Measurements from ENCODE around the gene PKNOX2.

PKNOX2 gene

GRCh38 chr11:125281831-125282595 is 117.5 kb downstream of the PKNOX2 start:
- peaks cover 1% of the 10 kb centered on the region for H3K4me1 ChIP-seq (ENCODE audit: insufficient read depth, low read length)
- no peaks in the 10 kb centered on the region for H3K36me3 ChIP-seq (ENCODE audit: insufficient read depth, low read length)
- no peak overlapping the region for H3K4me3 ChIP-seq (ENCODE audit: low read depth in 1 of 2, low read length in 2 of 2)
- H3K27ac ChIP-seq (ENCODE audit: low read depth, low read length): no peak overlapping the region
- no peak overlapping the region for H3K9ac ChIP-seq (ENCODE audit: low read length)
- no peaks in the 10 kb centered on the region for H3K27me3 ChIP-seq (ENCODE audit: control insufficient read depth in 1 of 2, insufficient read depth in 2 of 2, low read length in 2 of 2)
- H3K9me3 ChIP-seq (ENCODE audit: low read length): no peaks in the 10 kb centered on the region

GRCh38 chr11:125282596-125282914 is 118.0 kb downstream of the PKNOX2 start:
- no peak overlapping the region for H3K27ac ChIP-seq (ENCODE audit: low read depth, low read length)
- H3K27me3 ChIP-seq (ENCODE audit: control insufficient read depth in 1 of 2, insufficient read depth in 2 of 2, low read length in 2 of 2): no peaks in the 10 kb centered on the region
- no peaks in the 10 kb centered on the region for H3K9me3 ChIP-seq (ENCODE audit: low read length)
- no peak overlapping the region for H3K9ac ChIP-seq (ENCODE audit: low read length)
- no peaks in the 10 kb centered on the region for H3K36me3 ChIP-seq (ENCODE audit: insufficient read depth, low read length)
- H3K4me1 ChIP-seq (ENCODE audit: insufficient read depth, low read length): peaks cover 5% of the 10 kb centered on the region
- no peak overlapping the region for H3K4me3 ChIP-seq (ENCODE audit: low read depth in 1 of 2, low read length in 2 of 2)

GRCh38 chr11:125284245-125284850 is 119.8 kb downstream of the PKNOX2 start:
- Histone ChIP-seq H3K27ac (ENCODE audit: low read depth, low read length) (no peak overlapping the region), H3K36me3 (ENCODE audit: insufficient read depth, low read length) (no peaks in the 10 kb centered on the region), H3K9ac (ENCODE audit: low read length) (no peak overlapping the region), H3K27me3 (ENCODE audit: control insufficient read depth in 1 of 2, insufficient read depth in 2 of 2, low read length in 2 of 2) (no peaks in the 10 kb centered on the region), H3K4me1 (ENCODE audit: insufficient read depth, low read length) (peaks cover 5% of the 10 kb centered on the region), H3K4me3 (ENCODE audit: low read depth in 1 of 2, low read length in 2 of 2) (no peak overlapping the region), H3K9me3 (ENCODE audit: low read length) (no peaks in the 10 kb centered on the region)

- no peak overlapping the region for H3K4me3 ChIP-seq (ENCODE audit: low read depth in 1 of 2, low read length in 2 of 2)
- H3K9me3 ChIP-seq (ENCODE audit: low read length): no peaks in the 10 kb centered on the region
- no peaks in the 10 kb centered on the region for H3K36me3 ChIP-seq (ENCODE audit: insufficient read depth, low read length)
- H3K27me3 ChIP-seq (ENCODE audit: control insufficient read depth in 1 of 2, insufficient read depth in 2 of 2, low read length in 2 of 2): no peaks in the 10 kb centered on the region
- H3K9ac ChIP-seq (ENCODE audit: low read length): no peak overlapping the region
- H3K27ac ChIP-seq (ENCODE audit: low read depth, low read length): no peak overlapping the region
- H3K4me1 ChIP-seq (ENCODE audit: insufficient read depth, low read length): peaks cover 5% of the 10 kb centered on the region
These were observed 121.3 kb downstream of the PKNOX2 start for GRCh38 chr11:125285844-125286243.

GRCh38 chr11:125286486-125286885 is 121.9 kb downstream of the PKNOX2 start:
- Histone ChIP-seq H3K4me1 (ENCODE audit: insufficient read depth, low read length) (peaks cover 5% of the 10 kb centered on the region), H3K9ac (ENCODE audit: low read length) (no peak overlapping the region), H3K4me3 (ENCODE audit: low read depth in 1 of 2, low read length in 2 of 2) (no peak overlapping the region), H3K36me3 (ENCODE audit: insufficient read depth, low read length) (no peaks in the 10 kb centered on the region), H3K27me3 (ENCODE audit: control insufficient read depth in 1 of 2, insufficient read depth in 2 of 2, low read length in 2 of 2) (no peaks in the 10 kb centered on the region), H3K9me3 (ENCODE audit: low read length) (no peaks in the 10 kb centered on the region), H3K27ac (ENCODE audit: low read depth, low read length) (no peak overlapping the region)

GRCh38 chr11:125287491-125288210 is 123.1 kb downstream of the PKNOX2 start:
- Histone ChIP-seq H3K27ac (ENCODE audit: low read depth, low read length) (no peak overlapping the region), H3K9me3 (ENCODE audit: low read length) (no peaks in the 10 kb centered on the region), H3K4me3 (ENCODE audit: low read depth in 1 of 2, low read length in 2 of 2) (no peak overlapping the region), H3K36me3 (ENCODE audit: insufficient read depth, low read length) (no peaks in the 10 kb centered on the region), H3K4me1 (ENCODE audit: insufficient read depth, low read length) (peaks cover 5% of the 10 kb centered on the region), H3K27me3 (ENCODE audit: control insufficient read depth in 1 of 2, insufficient read depth in 2 of 2, low read length in 2 of 2) (no peaks in the 10 kb centered on the region), H3K9ac (ENCODE audit: low read length) (no peak overlapping the region)

GRCh38 chr11:125289419-125290098 is 125.0 kb downstream of the PKNOX2 start:
- Histone ChIP-seq H3K27me3 (ENCODE audit: control insufficient read depth in 1 of 2, insufficient read depth in 2 of 2, low read length in 2 of 2) (no peaks in the 10 kb centered on the region), H3K4me3 (ENCODE audit: low read depth in 1 of 2, low read length in 2 of 2) (no peak overlapping the region), H3K9ac (ENCODE audit: low read length) (no peak overlapping the region), H3K27ac (ENCODE audit: low read depth, low read length) (no peak overlapping the region), H3K9me3 (ENCODE audit: low read length) (no peaks in the 10 kb centered on the region), H3K36me3 (ENCODE audit: insufficient read depth, low read length) (no peaks in the 10 kb centered on the region), H3K4me1 (ENCODE audit: insufficient read depth, low read length) (peaks cover 5% of the 10 kb centered on the region)

- H3K27ac ChIP-seq (ENCODE audit: low read depth, low read length): no peak overlapping the region
These were observed 125.7 kb downstream of the PKNOX2 start for GRCh38 chr11:125290263-125290662.

GRCh38 chr11:125292100-125292499 is 127.5 kb downstream of the PKNOX2 start:
- H3K36me3 ChIP-seq (ENCODE audit: insufficient read depth, low read length): no peaks in the 10 kb centered on the region
- no peak overlapping the region for H3K9ac ChIP-seq (ENCODE audit: low read length)
- no peak overlapping the region for H3K4me3 ChIP-seq (ENCODE audit: low read depth in 1 of 2, low read length in 2 of 2)
- no peaks in the 10 kb centered on the region for H3K27me3 ChIP-seq (ENCODE audit: control insufficient read depth in 1 of 2, insufficient read depth in 2 of 2, low read length in 2 of 2)
- H3K9me3 ChIP-seq (ENCODE audit: low read length): no peaks in the 10 kb centered on the region
- H3K4me1 ChIP-seq (ENCODE audit: insufficient read depth, low read length): peaks cover 3% of the 10 kb centered on the region
- no peak overlapping the region for H3K27ac ChIP-seq (ENCODE audit: low read depth, low read length)

More at GRCh38 chr11:125290263-125290662, 125.7 kb downstream of the PKNOX2 start:
- no peak overlapping the region for H3K9ac ChIP-seq (ENCODE audit: low read length)
- H3K4me1 ChIP-seq (ENCODE audit: insufficient read depth, low read length): peaks cover 5% of the 10 kb centered on the region
- H3K4me3 ChIP-seq (ENCODE audit: low read depth in 1 of 2, low read length in 2 of 2): no peak overlapping the region
- no peaks in the 10 kb centered on the region for H3K36me3 ChIP-seq (ENCODE audit: insufficient read depth, low read length)
- H3K9me3 ChIP-seq (ENCODE audit: low read length): no peaks in the 10 kb centered on the region
- no peaks in the 10 kb centered on the region for H3K27me3 ChIP-seq (ENCODE audit: control insufficient read depth in 1 of 2, insufficient read depth in 2 of 2, low read length in 2 of 2)

- Histone ChIP-seq H3K9ac (ENCODE audit: low read length) (no peak overlapping the region), H3K9me3 (ENCODE audit: low read length) (no peaks in the 10 kb centered on the region), H3K36me3 (ENCODE audit: insufficient read depth, low read length) (no peaks in the 10 kb centered on the region), H3K4me3 (ENCODE audit: low read depth in 1 of 2, low read length in 2 of 2) (no peak overlapping the region), H3K27me3 (ENCODE audit: control insufficient read depth in 1 of 2, insufficient read depth in 2 of 2, low read length in 2 of 2) (no peaks in the 10 kb centered on the region), H3K4me1 (ENCODE audit: insufficient read depth, low read length) (no peaks in the 10 kb centered on the region), H3K27ac (ENCODE audit: low read depth, low read length) (no peak overlapping the region)
These were observed 129.0 kb downstream of the PKNOX2 start for GRCh38 chr11:125293596-125293995.

GRCh38 chr11:125295931-125296330 is 131.4 kb downstream of the PKNOX2 start:
- H3K27me3 ChIP-seq (ENCODE audit: control insufficient read depth in 1 of 2, insufficient read depth in 2 of 2, low read length in 2 of 2): no peaks in the 10 kb centered on the region
- H3K4me1 ChIP-seq (ENCODE audit: insufficient read depth, low read length): peaks cover 9% of the 10 kb centered on the region
- H3K36me3 ChIP-seq (ENCODE audit: insufficient read depth, low read length): no peaks in the 10 kb centered on the region
- H3K9ac ChIP-seq (ENCODE audit: low read length): no peak overlapping the region
- no peak overlapping the region for H3K4me3 ChIP-seq (ENCODE audit: low read depth in 1 of 2, low read length in 2 of 2)
- H3K9me3 ChIP-seq (ENCODE audit: low read length): no peaks in the 10 kb centered on the region
- no peak overlapping the region for H3K27ac ChIP-seq (ENCODE audit: low read depth, low read length)

Data from muscle layer of colon (tissue), 2 donors.